ENCODE results near the gene ACBD6.

The ACBD6 gene

GRCh38 chr1:180288940-180289339, 213.4 kb downstream of the ACBD6 start:
- no peak for TF ChIP-seq CTCF (IDR thresholded peaks at IDR 0.05; ENCODE audit: low read depth, low read length, poor library complexity, severe bottlenecking)
- TF ChIP-seq EZH2phosphoT487 (IDR thresholded peaks at IDR 0.05; ENCODE audit: borderline replicate concordance, low read length): no peak
- no peaks in the 10 kb centered on the region for H3K9me3 ChIP-seq (ENCODE audit: control insufficient read depth, insufficient read depth, low read length)
- no peak overlapping the region for H3K4me3 ChIP-seq (ENCODE audit: low read length)
- H3K79me2 ChIP-seq (ENCODE audit: control insufficient read depth, low read length): no peaks in the 10 kb centered on the region
- H3F3A ChIP-seq (ENCODE audit: control insufficient read depth, insufficient read depth): no peaks in the 10 kb centered on the region
- H3K9me2 ChIP-seq (replicated peaks; ENCODE audit: control insufficient read depth, low read length): no peaks in the 10 kb centered on the region
- no peak overlapping the region for H3K27ac ChIP-seq (ENCODE audit: low read depth, low read length)
- no peaks in the 10 kb centered on the region for H3K27me3 ChIP-seq (ENCODE audit: control insufficient read depth, low read length)
- no peaks in the 10 kb centered on the region for H3K4me1 ChIP-seq (ENCODE audit: control insufficient read depth, low read length)
- no peaks in the 10 kb centered on the region; the same call in 1 of the 2 replicates for H4K20me1 ChIP-seq (ENCODE audit: control insufficient read depth, insufficient read depth, low read depth, low read length)
- H3K36me3 ChIP-seq (ENCODE audit: control insufficient read depth, low read length): peaks cover 15% of the 10 kb centered on the region
- H3K4me2 ChIP-seq (ENCODE audit: low read length): no peak overlapping the region

- H3K36me3 ChIP-seq (ENCODE audit: control insufficient read depth, low read length): peaks cover 18% of the 10 kb centered on the region
- H3K4me3 ChIP-seq (ENCODE audit: low read length): no peak overlapping the region
- H3K4me2 ChIP-seq (ENCODE audit: low read length): no peak overlapping the region
- no peaks in the 10 kb centered on the region for H3K27me3 ChIP-seq (ENCODE audit: control insufficient read depth, low read length)
- no peaks in the 10 kb centered on the region; the same call in 1 of the 2 replicates for H4K20me1 ChIP-seq (ENCODE audit: control insufficient read depth, insufficient read depth, low read depth, low read length)
- no peak overlapping the region for H3K27ac ChIP-seq (ENCODE audit: low read depth, low read length)
- H3K9me3 ChIP-seq (ENCODE audit: control insufficient read depth, insufficient read depth, low read length): no peaks in the 10 kb centered on the region
- H3K9me2 ChIP-seq (replicated peaks; ENCODE audit: control insufficient read depth, low read length): no peaks in the 10 kb centered on the region
- H3K4me1 ChIP-seq (ENCODE audit: control insufficient read depth, low read length): no peaks in the 10 kb centered on the region
- H3K79me2 ChIP-seq (ENCODE audit: control insufficient read depth, low read length): no peaks in the 10 kb centered on the region
- H3F3A ChIP-seq (ENCODE audit: control insufficient read depth, insufficient read depth): no peaks in the 10 kb centered on the region
- TF ChIP-seq EZH2phosphoT487 (IDR thresholded peaks at IDR 0.05; ENCODE audit: borderline replicate concordance, low read length) (no peak), CTCF (IDR thresholded peaks at IDR 0.05; ENCODE audit: low read depth, low read length, poor library complexity, severe bottlenecking) (no peak)
These were observed 214.2 kb downstream of the ACBD6 start for GRCh38 chr1:180287988-180288705.

- no peaks in the 10 kb centered on the region for H3K79me2 ChIP-seq (ENCODE audit: control insufficient read depth, low read length)
- no peak overlapping the region for H3K27ac ChIP-seq (ENCODE audit: low read depth, low read length)
- no peaks in the 10 kb centered on the region for H3K27me3 ChIP-seq (ENCODE audit: control insufficient read depth, low read length)
- H3F3A ChIP-seq (ENCODE audit: control insufficient read depth, insufficient read depth): no peaks in the 10 kb centered on the region
- H3K9me2 ChIP-seq (replicated peaks; ENCODE audit: control insufficient read depth, low read length): no peaks in the 10 kb centered on the region
- no peaks in the 10 kb centered on the region; the same call in 1 of the 2 replicates for H4K20me1 ChIP-seq (ENCODE audit: control insufficient read depth, insufficient read depth, low read depth, low read length)
- no peak overlapping the region for H3K4me3 ChIP-seq (ENCODE audit: low read length)
- no peaks in the 10 kb centered on the region for H3K4me1 ChIP-seq (ENCODE audit: control insufficient read depth, low read length)
- H3K36me3 ChIP-seq (ENCODE audit: control insufficient read depth, low read length): peaks cover 23% of the 10 kb centered on the region
- no peak overlapping the region for H3K4me2 ChIP-seq (ENCODE audit: low read length)
- no peaks in the 10 kb centered on the region for H3K9me3 ChIP-seq (ENCODE audit: control insufficient read depth, insufficient read depth, low read length)
- TF ChIP-seq CTCF (IDR thresholded peaks at IDR 0.05; ENCODE audit: low read depth, low read length, poor library complexity, severe bottlenecking) (no peak), EZH2phosphoT487 (IDR thresholded peaks at IDR 0.05; ENCODE audit: borderline replicate concordance, low read length) (no peak)
These were observed 216.0 kb downstream of the ACBD6 start for GRCh38 chr1:180286417-180286816.

All from DOHH2 (cell line).